CD14-positive monocyte (primary cell): ENCODE data around the gene RALGAPA2. TPM values are rescaled to one million over a fixed set of nuclear protein-coding genes. Genes with fewer than 3 reads are reported as not detected.

Experiments
- DNase-seq, 3 donors: peaks; one replicate each; pipeline ENCODE4 v3.0.0-alpha.2; 2011 to 2022
- H2AFZ ChIP-seq: 2 replicates; pipeline ENCODE4 v1.6.0; 2012; ENCODE audit warnings: mild to moderate bottlenecking, low read depth, low read length, inconsistent platforms; ENCODE audit not compliant: insufficient read depth, poor library complexity, severe bottlenecking
- H3K27ac ChIP-seq, 2 donors: 1 replicate in 1 of 2; 2 replicates in 1 of 2; pipeline ENCODE4 v1.5.1; 2012 to 2013; ENCODE audit warnings: low read length in 2 of 2, control low read depth in 1 of 2, inconsistent platforms in 1 of 2, low read depth in 1 of 2, mild to moderate bottlenecking in 1 of 2
- H3K27me3 ChIP-seq, 2 donors: one replicate each; pipeline versions ENCODE4 v1.6.0 to v1.6.1; 2011 to 2013; ENCODE audit warnings: low read length in 2 of 2; ENCODE audit not compliant: control insufficient read depth in 2 of 2, insufficient read depth in 2 of 2
- H3K36me3 ChIP-seq, 2 donors: replicated peaks in 1 of 2; 1 replicate in 1 of 2; 2 replicates in 1 of 2; pipeline versions ENCODE4 v1.5.1 to v1.6.1; 2012 to 2013; ENCODE audit warnings: low read length in 2 of 2, control low read depth in 1 of 2, inconsistent platforms in 1 of 2, mild to moderate bottlenecking in 1 of 2; ENCODE audit not compliant: insufficient read depth in 2 of 2, control insufficient read depth in 1 of 2
- H3K4me1 ChIP-seq, 2 donors: 1 replicate in 1 of 2; 2 replicates in 1 of 2; pipeline versions ENCODE4 v1.5.1 to v1.6.1; 2012 to 2013; ENCODE audit warnings: low read length in 2 of 2, control low read depth in 1 of 2, inconsistent platforms in 1 of 2, mild to moderate bottlenecking in 1 of 2, moderate library complexity in 1 of 2; ENCODE audit not compliant: insufficient read depth in 2 of 2, control insufficient read depth in 1 of 2
- H3K4me2 ChIP-seq: replicated peaks from 2 replicates; pipeline ENCODE3; 2012; ENCODE audit warnings: low read length, moderate library complexity, mild to moderate bottlenecking; ENCODE audit not compliant: poor library complexity, severe bottlenecking; ENCODE audit errors: extremely low read depth
- H3K4me3 ChIP-seq, 3 experiments: fragments of 200-600 bp in 1 of 3; sonication (generic) in 1 of 3; replicated peaks in 1 of 3; 1 replicate in 2 of 3; 2 replicates in 1 of 3; pipeline ENCODE4 v1.5.1; 2011 to 2013; ENCODE audit warnings: low read length in 3 of 3, mild to moderate bottlenecking in 3 of 3, control low read depth in 2 of 3, low read depth in 2 of 3, inconsistent platforms in 1 of 3, moderate library complexity in 1 of 3
- H3K79me2 ChIP-seq: 2 replicates; pipeline ENCODE4 v1.6.0; 2012; ENCODE audit warnings: mild to moderate bottlenecking, control low read depth, inconsistent platforms, low read length, moderate library complexity; ENCODE audit not compliant: insufficient read depth
- H3K9ac ChIP-seq: 2 replicates; pipeline ENCODE4 v1.6.0; 2017; ENCODE audit warnings: low read length, mild to moderate bottlenecking; ENCODE audit not compliant: insufficient read depth, poor library complexity, severe bottlenecking
- H3K9me3 ChIP-seq, 2 donors: replicated peaks in 1 of 2; 1 replicate in 1 of 2; 2 replicates in 1 of 2; pipeline versions ENCODE4 v1.5.1 to v1.6.1; 2012 to 2013; ENCODE audit warnings: low read length in 2 of 2, control low read depth in 1 of 2; ENCODE audit not compliant: control insufficient read depth in 1 of 2, insufficient read depth in 1 of 2
- H4K20me1 ChIP-seq: 2 replicates; pipeline ENCODE4 v1.6.0; 2012; ENCODE audit warnings: mild to moderate bottlenecking, low read length, control low read depth, moderate library complexity; ENCODE audit not compliant: insufficient read depth
- H3K27ac Mint-ChIP-seq, 7 donors: one replicate each; pipeline ENCODE4 v1.8.0; 2020; ENCODE audit warnings: mild to moderate bottlenecking in 7 of 7, mixed read lengths in 7 of 7, moderate library complexity in 6 of 7, inconsistent platforms in 2 of 7
- H3K27me3 Mint-ChIP-seq, 3 donors: one replicate each; pipeline ENCODE4 v1.8.0; 2021 to 2022; ENCODE audit warnings: low read depth in 3 of 3, mild to moderate bottlenecking in 3 of 3, mixed read lengths in 3 of 3, moderate library complexity in 3 of 3, inconsistent platforms in 1 of 3
- H3K36me3 Mint-ChIP-seq, 2 donors: one replicate each; pipeline ENCODE4 v1.8.0; 2020; ENCODE audit warnings: mixed read lengths in 2 of 2, inconsistent platforms in 1 of 2, mild to moderate bottlenecking in 1 of 2
- H3K4me1 Mint-ChIP-seq: one replicate; pipeline ENCODE4 v1.8.0; 2020; ENCODE audit warnings: mild to moderate bottlenecking, mixed read lengths
- H3K4me3 Mint-ChIP-seq, 2 donors: one replicate each; pipeline ENCODE4 v1.8.0; 2020; ENCODE audit warnings: mild to moderate bottlenecking in 2 of 2, mixed read lengths in 2 of 2, moderate library complexity in 1 of 2
- H3K9me3 Mint-ChIP-seq, 7 donors: one replicate each; pipeline ENCODE4 v1.8.0; 2020 to 2022; ENCODE audit warnings: mixed read lengths in 7 of 7, mild to moderate bottlenecking in 6 of 7, moderate library complexity in 6 of 7, inconsistent platforms in 2 of 7
- CTCF ChIP-seq: fragments of 200-600 bp; IDR thresholded peaks from one replicate; pipeline ENCODE4 v1.8.0; 2022; ENCODE audit warnings: antibody characterized with exemption, mild to moderate bottlenecking
- WGBS: methylation state at CpG from one replicate; pipeline ENCODE4 v1.1.5; 2013; ENCODE audit warnings: missing lambda C conversion rate; ENCODE audit not compliant: insufficient coverage; 5-methylcytosine and 5-hydroxymethylcytosine counted together
- intact Hi-C, 2 donors: fragments of 100-400 bp; cut with micrococcal nuclease; formaldehyde crosslinking; loops; one replicate each; pipeline versions ENCODE4 v1.15.0 to v1.15.1; 2023
- polyA plus RNA-seq, 3 donors: library from polyadenylated mRNA; depleted of rRNA in 1 of 3; unstranded in 2 of 3; stranded (reverse) in 1 of 3; fragments of 300-500 nt in 2 of 3; fragments of >200 nt in 1 of 3; fragmentation: Illumina TruSeq in 2 of 3; gene quantifications; 1 replicate in 2 of 3; 2 replicates in 1 of 3; pipeline ENCODE4 v1.2.3, GENCODE V29; 2012 to 2021

The RALGAPA2 gene
- polyA plus RNA-seq, 3 donors, result 6.2 to 13.0 (median 8.9) TPM

- Mint-ChIP-seq H3K9me3 (peaks cover 0 to 3% (median 0%) of the 10 kb centered on the region in 7 donors), H3K27ac (no peak overlapping the region), H3K4me3 (no peak overlapping the region), H3K36me3 (peaks cover 54 to 74% of the 10 kb centered on the region in 2 donors), H3K4me1 (peaks cover 4% of the 10 kb centered on the region), H3K27me3 (peaks cover 0 to 2% (median 0%) of the 10 kb centered on the region in 3 donors)
- Histone ChIP-seq H2AFZ (no peak overlapping the region), H3K9ac (no peak overlapping the region), H3K27me3 (no peaks in the 10 kb centered on the region), H3K4me1 (no peaks in the 10 kb centered on the region), H3K4me2 (no peak overlapping the region), H3K9me3 (no peaks in the 10 kb centered on the region), H4K20me1 (no peaks in the 10 kb centered on the region), H3K36me3 (peaks cover 18 to 76% of the 10 kb centered on the region in 2 donors), H3K79me2 (no peaks in the 10 kb centered on the region), H3K27ac (no peak overlapping the region), H3K4me3 (no peak overlapping the region)
- no peak for DNase-seq
- TF ChIP-seq CTCF, result no peak
- intact Hi-C loops, result no loop called here
- WGBS, result 100% methylated on average over 3 of the region's 4 CpGs
Observed at GRCh38 chr20:20482453-20482852, 230.0 kb downstream of the RALGAPA2 start.

GRCh38 chr20:20480689-20481088, 231.8 kb downstream of the RALGAPA2 start:
- no peak for TF ChIP-seq CTCF
- Histone ChIP-seq H3K27ac (no peak overlapping the region), H3K4me1 (no peaks in the 10 kb centered on the region), H3K9ac (no peak overlapping the region), H3K79me2 (no peaks in the 10 kb centered on the region), H3K36me3 (peaks cover 14 to 60% of the 10 kb centered on the region in 2 donors), H3K4me3 (no peak overlapping the region), H2AFZ (no peak overlapping the region), H4K20me1 (no peaks in the 10 kb centered on the region), H3K4me2 (no peak overlapping the region), H3K9me3 (no peaks in the 10 kb centered on the region), H3K27me3 (no peaks in the 10 kb centered on the region)
- peak in 1 of 3 donors; percentile 12 for DNase-seq
- no peaks in the 10 kb centered on the region for H3K9me3 Mint-ChIP-seq
- no peak overlapping the region for H3K4me3 Mint-ChIP-seq
- H3K27me3 Mint-ChIP-seq, result peaks cover 0 to 2% (median 0%) of the 10 kb centered on the region in 3 donors
- H3K4me1 Mint-ChIP-seq, result peaks cover 4% of the 10 kb centered on the region
- H3K27ac Mint-ChIP-seq, result peak overlapping the region in 6 of 7 donors; percentile 5 to 54 (median 32)
- intact Hi-C loops, result no loop called here
- H3K36me3 Mint-ChIP-seq, result peaks cover 44 to 69% of the 10 kb centered on the region in 2 donors
- WGBS, result 100% methylated on average over 2 of the region's 2 CpGs
